GM23338 (cell line): ENCODE data around the gene CPNE1. TPM values are rescaled to one million over a fixed set of nuclear protein-coding genes. Genes with fewer than 3 reads are reported as not detected.

Source experiments
- ATAC-seq: fragments of 200-7000 bp; cut with Tn5 transposase; 3 replicates; pipeline ENCODE4 v1.9.1; 2020
- DNase-seq: peaks from one replicate; pipeline ENCODE4 v3.0.0-alpha.2; 2015; ENCODE audit warnings: low spot score
- H2AFZ ChIP-seq: fragments of 200-600 bp; sonication (generic); 2 replicates; pipeline ENCODE4 v1.8.0; 2016; ENCODE audit warnings: antibody characterized with exemption, mild to moderate bottlenecking, moderate library complexity
- H3F3A ChIP-seq: fragments of 200-600 bp; sonication (generic); replicated peaks from 2 replicates; pipeline ENCODE4 v1.8.0; 2017; ENCODE audit warnings: antibody characterized with exemption, mixed run types, low read depth
- H3K27ac ChIP-seq: fragments of 200-600 bp; sonication (generic); 2 replicates; pipeline ENCODE4 v1.6.1; 2016; ENCODE audit warnings: low read depth
- H3K27me3 ChIP-seq: fragments of 200-600 bp; sonication (generic); 2 replicates; pipeline ENCODE4 v1.8.0; 2016; ENCODE audit warnings: mild to moderate bottlenecking, mixed run types, moderate library complexity; ENCODE audit not compliant: insufficient read depth
- H3K36me3 ChIP-seq: fragments of 200-600 bp; sonication (generic); 2 replicates; pipeline ENCODE4 v1.8.0; 2016; ENCODE audit warnings: mild to moderate bottlenecking; ENCODE audit not compliant: insufficient read depth
- H3K4me1 ChIP-seq: fragments of 200-600 bp; sonication (generic); 2 replicates; pipeline ENCODE4 v1.8.0; 2016; ENCODE audit warnings: mild to moderate bottlenecking, moderate library complexity; ENCODE audit not compliant: insufficient read depth
- H3K4me2 ChIP-seq: fragments of 200-600 bp; sonication (generic); 2 replicates; pipeline ENCODE4 v1.7.1; 2017; ENCODE audit warnings: mixed run types
- H3K4me3 ChIP-seq: fragments of 200-600 bp; sonication (generic); 2 replicates; pipeline ENCODE4 v1.6.1; 2016; ENCODE audit warnings: mixed run types
- H3K79me2 ChIP-seq: fragments of 200-600 bp; sonication (generic); replicated peaks from 2 replicates; pipeline ENCODE4 v1.8.0; 2017; ENCODE audit warnings: mild to moderate bottlenecking; ENCODE audit not compliant: insufficient read depth
- H3K9me2 ChIP-seq: fragments of 200-600 bp; sonication (generic); 2 replicates; pipeline ENCODE4 v1.8.0; 2017; ENCODE audit not compliant: insufficient read depth
- H4K20me1 ChIP-seq: fragments of 200-600 bp; sonication (generic); replicated peaks from 2 replicates; pipeline ENCODE4 v1.8.0; 2017; ENCODE audit warnings: mild to moderate bottlenecking; ENCODE audit not compliant: insufficient read depth
- H3K27ac Mint-ChIP-seq: 2 replicates; pipeline ENCODE4 v1.8.0; 2020; ENCODE audit warnings: inconsistent platforms, mild to moderate bottlenecking, moderate library complexity, mixed read lengths
- H3K27me3 Mint-ChIP-seq: 3 replicates; pipeline ENCODE4 v1.8.0; 2022; ENCODE audit warnings: low read depth, mild to moderate bottlenecking, moderate library complexity, mixed read lengths, inconsistent platforms; ENCODE audit not compliant: insufficient read depth, poor library complexity
- H3K36me3 Mint-ChIP-seq: 3 replicates; pipeline ENCODE4 v1.8.0; 2021; ENCODE audit warnings: low read depth, mild to moderate bottlenecking, inconsistent platforms, moderate library complexity, mixed read lengths
- H3K4me1 Mint-ChIP-seq: 3 replicates; pipeline ENCODE4 v1.8.0; 2020; ENCODE audit warnings: mild to moderate bottlenecking, inconsistent platforms, mixed read lengths
- H3K4me3 Mint-ChIP-seq: 3 replicates; pipeline ENCODE4 v1.8.0; 2021; ENCODE audit warnings: moderate library complexity, mild to moderate bottlenecking, inconsistent platforms, mixed read lengths
- H3K9me3 Mint-ChIP-seq: 3 replicates; pipeline ENCODE4 v1.8.0; 2020; ENCODE audit warnings: moderate library complexity, mild to moderate bottlenecking, inconsistent platforms, mixed read lengths
- CREB1 ChIP-seq: fragments of 250-450 bp; sonication (Bioruptor Pico); IDR thresholded peaks from 2 replicates; pipeline ENCODE4 v1.5.0; 2020; ENCODE audit warnings: low read depth, mild to moderate bottlenecking, moderate library complexity
- CTCF ChIP-seq, 2 experiments: fragments of 200-600 bp in 1 of 2; sonication (generic) in 1 of 2; conservative IDR thresholded peaks; 2 replicates each; pipeline versions ENCODE4 v1.5.1 to v1.6.1; 2016 to 2017; ENCODE audit warnings: antibody characterized with exemption in 2 of 2, low read depth in 2 of 2, mild to moderate bottlenecking in 2 of 2, moderate library complexity in 1 of 2
- ETS1 ChIP-seq: IDR thresholded peaks from 2 replicates; pipeline ENCODE4 v1.6.1; 2016; ENCODE audit warnings: antibody characterized with exemption
- EZH2 ChIP-seq: fragments of 200-600 bp; sonication (generic); IDR thresholded peaks from one replicate; pipeline ENCODE4 v1.8.0; 2017; ENCODE audit warnings: antibody characterized with exemption, mild to moderate bottlenecking, low read depth; ENCODE audit not compliant: unreplicated experiment
- EZH2phosphoT487 ChIP-seq: fragments of 200-600 bp; sonication (generic); IDR thresholded peaks from one replicate; pipeline ENCODE4 v1.8.1; 2018; ENCODE audit warnings: antibody characterized with exemption; ENCODE audit not compliant: unreplicated experiment
- JUNB ChIP-seq: IDR thresholded peaks from one replicate; pipeline ENCODE4 v1.6.1; 2016; ENCODE audit warnings: antibody characterized with exemption; ENCODE audit not compliant: unreplicated experiment
- NANOG ChIP-seq: IDR thresholded peaks from 2 replicates; pipeline ENCODE4 v1.6.1; 2016; ENCODE audit warnings: antibody characterized with exemption, borderline replicate concordance
- POLR2AphosphoS5 ChIP-seq: IDR thresholded peaks from 2 replicates; pipeline ENCODE4 v1.6.1; 2016; ENCODE audit warnings: antibody characterized with exemption, low read depth
- REST ChIP-seq: IDR thresholded peaks from one replicate; pipeline ENCODE4 v1.6.1; 2018; ENCODE audit warnings: antibody characterized with exemption; ENCODE audit not compliant: unreplicated experiment
- STAT1 ChIP-seq: IDR thresholded peaks from one replicate; pipeline ENCODE4 v1.6.1; 2016; ENCODE audit warnings: antibody characterized with exemption; ENCODE audit not compliant: unreplicated experiment
- ZNF114 ChIP-seq: fragments of 250-450 bp; sonication (Bioruptor Pico); IDR thresholded peaks from 2 replicates; pipeline ENCODE4 v1.5.0; 2020; ENCODE audit warnings: mild to moderate bottlenecking, moderate library complexity
- ZNF331 ChIP-seq: fragments of 250-450 bp; sonication (Bioruptor Pico); IDR thresholded peaks from 2 replicates; pipeline ENCODE4 v1.5.0; 2020; ENCODE audit warnings: low read depth, mild to moderate bottlenecking, moderate library complexity
- ZNF462 ChIP-seq: fragments of 250-450 bp; sonication (Bioruptor Pico); IDR thresholded peaks from 2 replicates; pipeline ENCODE4 v1.5.0; 2020; ENCODE audit warnings: mild to moderate bottlenecking, moderate library complexity
- polyA plus RNA-seq: library from polyadenylated mRNA; unstranded; fragments of >200 nt; fragmentation: Nextera tagmentation; extraction: Ambion mirVana; gene quantifications from 2 replicates; pipeline ENCODE4 v1.2.1, GENCODE V29; 2016
- total RNA-seq: library from RNA; depleted of rRNA; stranded (reverse); fragments of >200 nt; shearing (Covaris generic); gene quantifications from 2 replicates; pipeline ENCODE4 v1.2.3, GENCODE V29; 2014

CPNE1 gene
- total and polyA plus RNA-seq, 2 experiments from 2014 or later, result 189 to 196 TPM

- Histone ChIP-seq H3K4me1 (peaks cover 12% of the 10 kb centered on the region), H3K9me2 (no peaks in the 10 kb centered on the region), H4K20me1 (peaks cover 22% of the 10 kb centered on the region; the same call in 1 of the 2 replicates), H3F3A (peaks cover 68% of the 10 kb centered on the region), H3K36me3 (peaks cover 37% of the 10 kb centered on the region), H2AFZ (no peak overlapping the region), H3K4me2 (no peak overlapping the region), H3K4me3 (no peak overlapping the region), H3K27me3 (no peaks in the 10 kb centered on the region), H3K27ac (peak overlapping the region; percentile 82), H3K79me2 (peaks cover 11% of the 10 kb centered on the region)
- H3K27me3 Mint-ChIP-seq, result peaks cover 14% of the 10 kb centered on the region
- no peak overlapping the region; the same call in 2 of the 3 replicates for H3K4me3 Mint-ChIP-seq
- peaks cover 16% of the 10 kb centered on the region for H3K4me1 Mint-ChIP-seq
- peaks cover 63% of the 10 kb centered on the region for H3K36me3 Mint-ChIP-seq
- no peak for TF ChIP-seq JUNB
- no peak for TF ChIP-seq ZNF114
- no peak for TF ChIP-seq EZH2phosphoT487
- TF ChIP-seq STAT1, result no peak
- TF ChIP-seq NANOG, result no peak
- TF ChIP-seq CREB1 (CRISPR knock-in tag), result no peak
- no peak for TF ChIP-seq ZNF462 (CRISPR knock-in tag)
- no peak; the same call in none of the 2 replicates for TF ChIP-seq POLR2AphosphoS5
- no peak for TF ChIP-seq REST
- TF ChIP-seq CTCF (conservative IDR thresholded peaks at IDR 0.05; ENCODE audit: low read depth in 2 of 2), result no peak
- no peak for TF ChIP-seq ETS1
- no peak for TF ChIP-seq EZH2
- TF ChIP-seq ZNF331, result no peak
- ATAC-seq (no peak), DNase-seq (no peak)
- H3K9me3 Mint-ChIP-seq, result no peaks in the 10 kb centered on the region
- H3K27ac Mint-ChIP-seq, result peak overlapping the region; percentile 84
Observed at GRCh38 chr20:35702051-35702823, 37.5 kb upstream of the CPNE1 start.
